ENCODE data around the gene BMPR1A. TPM values are rescaled to one million over a fixed set of nuclear protein-coding genes. Genes with fewer than 3 reads are reported as not detected.

BMPR1A gene
- polyA plus RNA-seq, 1 donor = 84.9 TPM

DNA sequence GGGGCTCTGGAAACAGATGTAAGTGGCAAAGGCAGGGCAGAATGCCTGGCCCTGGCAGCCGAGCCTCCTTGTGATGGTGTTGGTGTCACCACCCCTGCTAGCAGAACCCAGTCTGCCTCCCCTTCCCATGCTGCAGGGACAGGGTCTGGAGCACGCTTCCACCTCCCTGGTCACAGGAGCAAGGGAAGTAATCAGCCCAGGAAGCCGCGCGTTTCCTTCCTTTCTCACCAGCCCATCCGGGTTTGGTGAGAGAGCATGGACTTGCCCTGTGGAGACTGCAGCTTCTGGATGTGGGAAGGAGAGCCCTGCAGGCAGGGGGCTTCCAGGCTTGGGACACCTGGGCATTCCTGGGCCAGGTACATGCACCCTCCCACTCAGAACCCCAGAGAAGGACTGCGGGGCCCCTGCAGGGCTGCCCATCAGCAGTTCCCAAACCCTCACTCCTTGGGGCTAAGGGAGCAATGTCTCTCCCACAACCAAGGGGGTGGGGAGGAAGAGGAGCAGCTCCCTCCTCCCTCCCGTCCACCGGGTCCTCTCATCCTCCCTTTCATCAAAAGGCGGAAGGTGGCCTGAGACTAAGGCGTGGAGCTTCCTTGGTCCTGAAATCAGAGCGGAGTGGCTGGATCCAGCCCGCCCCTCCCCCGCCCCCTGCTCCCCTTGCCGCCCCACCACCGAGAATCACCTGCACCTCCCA is 199.2 kb downstream of the BMPR1A start:
- no peak for DNase-seq

DNA sequence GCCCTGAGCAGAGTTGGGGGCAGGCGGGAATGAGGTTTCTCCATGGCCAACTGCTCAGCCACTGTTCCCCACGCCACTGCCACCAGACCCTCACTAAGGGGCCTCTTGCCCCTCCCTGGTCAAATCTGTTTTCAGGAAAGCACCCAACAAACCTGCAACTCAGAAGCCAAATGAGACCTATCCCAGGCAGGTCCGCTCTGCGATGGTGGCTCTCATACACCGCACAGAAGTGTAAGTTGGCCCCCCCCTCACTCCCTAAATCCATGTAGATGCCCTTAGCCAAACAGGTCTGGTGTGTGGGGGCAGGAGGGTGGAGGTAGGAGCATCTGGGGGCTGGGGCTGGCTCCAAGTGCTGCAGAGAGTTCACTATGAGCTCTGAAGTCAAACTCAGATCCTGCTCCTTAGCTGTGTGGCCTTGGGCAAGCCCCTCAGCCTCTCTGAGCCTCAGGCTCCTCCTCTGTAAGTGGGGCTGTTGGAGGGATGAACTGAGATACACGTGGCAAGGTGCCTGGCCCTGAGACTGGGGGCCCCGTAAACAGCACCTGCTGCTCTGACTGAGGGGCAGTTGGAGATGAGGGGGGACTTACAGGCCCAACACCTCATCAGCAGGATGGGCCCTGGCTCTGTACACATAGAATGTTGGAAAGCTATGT is 199.9 kb downstream of the BMPR1A start:
- DNase-seq = no peak

DNA sequence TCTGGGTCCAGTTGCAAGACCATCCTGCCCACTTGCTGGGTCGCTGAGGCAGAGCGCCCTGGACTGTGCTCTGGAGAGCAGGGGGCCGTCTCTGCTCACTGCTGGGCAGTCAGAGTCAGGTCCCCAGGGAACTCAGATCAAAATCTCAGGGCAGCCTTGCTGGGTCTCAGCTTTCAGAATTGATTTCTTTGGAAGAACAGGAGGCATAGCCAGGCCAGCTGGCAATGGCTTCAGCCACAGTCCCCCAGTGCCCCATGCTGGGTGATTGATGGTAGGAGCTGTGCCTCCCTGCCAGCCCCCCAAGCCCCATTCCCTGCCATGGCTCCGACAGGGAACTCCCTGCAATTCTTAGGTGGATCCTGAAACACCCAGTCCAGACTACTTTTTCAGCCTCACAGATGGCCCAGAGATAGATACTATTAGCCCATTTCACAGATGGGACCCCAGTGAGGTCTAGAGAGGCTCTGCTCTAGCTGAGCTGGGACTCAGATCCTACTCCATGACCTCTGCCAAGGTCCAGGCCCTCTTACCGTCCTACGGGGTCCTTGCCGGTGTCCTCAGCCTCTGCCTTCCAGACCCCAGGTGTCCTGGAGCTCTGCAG is 200.5 kb downstream of the BMPR1A start:
- no peak for DNase-seq

GRCh38 chr10:86957471-86958115 is 201.2 kb downstream of the BMPR1A start, which contains the start of gene MMRN2:
MMRN2 (minus strand) TSS chr10:86957615; CDS start chr10:86957541, 74 bp downstream.
- DNase-seq = no peak

DNA sequence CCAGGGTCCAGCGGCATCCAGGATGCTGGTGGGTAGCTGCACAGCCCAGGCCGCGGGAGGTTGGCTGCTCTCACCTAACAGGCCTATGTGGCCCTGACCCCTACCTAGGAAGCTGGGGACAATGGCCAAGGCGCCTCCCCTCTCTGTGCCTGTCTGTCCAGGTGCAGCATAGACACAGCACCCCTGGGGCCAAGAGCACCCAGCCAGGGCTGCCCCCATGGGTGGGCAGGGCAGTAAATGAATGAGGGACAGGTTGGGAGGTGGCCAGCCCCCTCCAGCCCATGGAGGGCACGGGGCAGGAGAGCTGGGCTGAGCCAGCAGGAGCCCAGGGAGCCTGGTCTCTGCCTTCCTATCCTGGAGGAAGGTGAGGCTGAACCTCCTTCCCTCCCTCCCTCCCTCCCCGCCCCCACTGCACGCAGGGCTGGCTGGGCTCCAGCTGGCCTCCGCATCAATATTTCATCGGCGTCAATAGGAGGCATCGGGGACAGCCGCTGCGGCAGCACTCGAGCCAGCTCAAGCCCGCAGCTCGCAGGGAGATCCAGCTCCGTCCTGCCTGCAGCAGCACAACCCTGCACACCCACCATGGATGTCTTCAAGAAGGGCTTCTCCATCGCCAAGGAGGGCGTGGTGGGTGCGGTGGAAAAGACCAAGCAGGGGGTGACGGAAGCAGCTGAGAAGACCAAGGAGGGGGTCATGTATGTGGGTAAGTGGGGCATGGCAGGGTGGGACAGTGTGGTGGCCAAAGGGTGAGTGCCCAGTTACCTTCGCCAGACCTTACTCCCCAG is 201.9 kb downstream of the BMPR1A start, which contains the start of gene SNCG:
Gene SNCG (plus strand): TSS at position 484 of the 785 bp plus-strand sequence. CDS start 99 bp downstream, at position 583.
- no peak for DNase-seq

GRCh38 chr10:86958901-86959736 is 202.7 kb downstream of the BMPR1A start:
- DNase-seq = peak; percentile 53

GRCh38 chr10:86959737-86960002 is 203.3 kb downstream of the BMPR1A start:
- DNase-seq = no peak

DNA sequence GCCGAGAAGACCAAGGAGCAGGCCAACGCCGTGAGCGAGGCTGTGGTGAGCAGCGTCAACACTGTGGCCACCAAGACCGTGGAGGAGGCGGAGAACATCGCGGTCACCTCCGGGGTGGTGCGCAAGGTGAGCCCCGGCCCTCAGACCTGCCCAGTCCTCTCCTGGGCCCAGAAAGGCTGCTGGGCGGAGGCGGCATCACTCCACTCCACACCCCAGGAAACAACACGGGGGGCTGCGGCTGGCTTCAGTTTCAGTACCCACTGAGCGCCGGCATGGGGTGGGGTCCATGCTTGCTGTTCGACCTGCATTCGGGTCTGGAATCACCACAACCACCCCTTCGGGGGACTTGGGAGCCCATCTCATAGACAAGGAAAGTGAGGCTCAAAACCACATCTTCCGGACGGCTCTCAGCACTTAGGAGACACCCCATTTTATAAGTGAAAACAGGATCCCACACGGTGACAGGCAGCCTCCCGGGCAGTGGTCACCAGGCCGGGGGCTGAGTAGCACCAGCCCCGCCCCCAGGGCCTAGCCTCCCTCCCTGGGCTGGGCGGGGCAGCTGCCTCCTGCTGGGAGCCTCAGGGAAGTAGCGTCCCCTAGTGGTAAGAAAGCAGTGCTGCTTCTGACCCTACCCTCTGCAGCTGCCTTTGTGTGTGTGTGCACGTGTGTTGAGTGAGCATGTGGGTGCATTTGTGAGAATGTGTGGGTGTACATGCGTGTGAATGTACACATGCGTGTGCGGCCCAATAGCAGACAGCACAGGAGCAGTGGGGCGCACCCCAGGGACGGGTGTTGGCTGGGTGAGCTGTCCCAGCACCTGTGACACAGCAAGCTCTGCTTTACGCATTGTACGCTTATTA is 203.8 kb downstream of the BMPR1A start:
- no peak for DNase-seq

DNA sequence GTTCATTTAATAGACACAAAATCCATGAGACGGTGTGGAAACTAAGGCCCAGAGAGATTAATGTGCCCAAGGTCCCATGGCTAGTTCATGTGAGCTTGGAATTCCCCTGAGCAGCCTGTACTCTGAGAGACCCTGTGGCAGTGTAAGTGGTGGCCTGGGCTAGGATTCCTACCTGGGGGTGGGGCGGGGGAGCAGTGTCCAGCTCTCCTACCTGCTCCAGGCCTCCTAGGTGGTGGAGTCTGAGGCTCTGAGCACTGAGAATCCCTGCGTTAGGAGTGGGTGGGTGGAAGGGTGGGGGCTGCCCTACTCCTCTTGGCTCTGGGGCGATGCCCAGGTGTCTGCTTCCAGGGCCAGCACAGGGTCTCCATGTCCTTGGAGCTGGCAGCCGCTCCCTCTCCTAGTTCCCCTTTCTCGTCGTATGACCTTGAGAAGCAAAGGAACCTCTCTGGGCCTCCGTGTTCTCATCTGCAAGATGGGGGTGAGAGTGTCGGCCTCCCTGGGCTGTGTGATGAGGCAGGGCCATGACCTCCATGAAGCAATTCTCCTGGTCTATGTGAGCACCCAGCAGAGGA is 204.5 kb downstream of the BMPR1A start:
- DNase-seq = no peak

DNA sequence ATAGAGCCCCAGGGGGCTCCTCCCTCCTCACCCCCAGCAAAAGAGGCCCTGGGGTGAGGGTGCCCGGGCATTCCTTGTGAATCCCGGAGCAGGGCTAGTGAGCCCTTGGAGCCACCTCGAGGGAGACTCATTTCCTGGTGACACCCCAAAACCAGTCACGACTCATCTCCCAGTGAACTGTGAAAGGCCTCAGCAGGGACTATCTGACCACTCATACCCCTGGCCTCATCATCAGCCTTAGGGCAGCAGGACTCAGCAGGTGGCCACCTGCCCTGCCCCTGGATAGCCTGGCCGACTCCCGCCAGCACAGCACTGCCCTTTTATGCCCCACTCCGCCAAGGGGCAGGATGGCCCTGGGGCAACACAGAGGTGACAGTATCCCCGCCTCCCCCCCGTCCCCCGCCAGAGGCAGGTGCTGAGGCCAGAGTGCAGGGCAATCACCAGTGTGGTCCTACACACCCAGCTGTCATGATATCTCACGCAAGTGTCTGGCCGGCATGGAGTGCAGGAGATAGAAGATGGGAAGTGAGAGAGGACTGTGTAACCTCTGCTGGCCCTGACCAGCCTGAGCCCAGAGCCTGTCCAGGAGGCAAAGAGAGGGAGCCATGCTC is 205.2 kb downstream of the BMPR1A start:
- DNase-seq = no peak

- DNase-seq = no peak
These were observed 205.9 kb downstream of the BMPR1A start for GRCh38 chr10:86962136-86962980.

- DNase-seq = no peak
These were observed 206.5 kb downstream of the BMPR1A start for GRCh38 chr10:86962981-86963310.

GRCh38 chr10:86963341-86963919 is 207.0 kb downstream of the BMPR1A start:
- no peak for DNase-seq

GRCh38 chr10:86964061-86964846 is 207.8 kb downstream of the BMPR1A start:
- DNase-seq = no peak

DNA sequence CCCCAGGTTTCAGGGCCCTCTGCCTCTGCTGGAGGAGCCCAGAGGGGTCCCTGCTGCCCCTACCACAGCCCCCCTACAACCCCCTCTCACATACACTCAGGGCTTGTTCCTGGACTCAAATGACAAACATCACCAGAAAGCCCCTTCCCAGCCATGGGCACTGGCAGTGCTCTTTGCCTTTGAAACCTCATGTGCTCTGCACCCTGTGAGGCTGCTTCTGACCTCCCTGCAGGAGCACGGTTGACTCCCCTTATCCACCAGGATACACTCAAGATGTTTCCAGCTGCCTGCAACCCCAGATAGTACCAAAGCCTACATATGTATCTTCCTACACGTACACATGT is 208.4 kb downstream of the BMPR1A start:
- DNase-seq = no peak

DNA sequence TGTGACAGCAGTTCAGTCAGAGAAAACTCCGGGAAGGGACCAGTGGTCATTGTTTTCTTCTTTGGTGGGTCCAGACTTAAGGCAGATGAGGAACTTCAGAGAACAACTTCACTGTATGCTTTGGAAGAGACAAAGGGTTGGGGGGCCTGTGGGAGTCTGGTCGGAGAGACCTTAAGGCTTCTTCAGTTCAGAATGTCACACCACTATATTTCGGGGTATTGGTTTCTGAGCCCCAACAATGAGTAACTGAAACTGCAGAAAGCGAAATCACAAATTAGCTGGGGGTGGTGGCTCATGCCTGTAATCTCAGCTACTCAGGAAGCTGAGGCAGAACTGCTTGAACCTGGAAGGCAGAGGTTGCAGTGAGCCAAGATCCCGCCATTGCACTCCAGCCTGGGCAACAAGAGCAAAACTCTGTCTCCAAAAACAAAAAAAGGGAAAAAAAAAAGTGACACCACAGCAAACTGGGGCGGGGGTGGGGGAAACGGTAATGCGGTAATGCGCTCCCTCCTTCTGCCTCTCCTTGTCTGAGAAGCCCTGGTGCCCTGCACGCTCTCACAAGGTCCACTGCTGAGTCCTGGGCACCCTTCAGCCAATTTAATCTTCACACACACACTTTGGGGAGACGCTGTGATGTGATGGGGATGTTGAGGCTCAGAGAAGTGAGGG is 209.7 kb downstream of the BMPR1A start:
- no peak for DNase-seq

- DNase-seq = no peak
These were observed 211.1 kb downstream of the BMPR1A start for GRCh38 chr10:86967481-86967941.
